HepG2 (cell line): ENCODE results near the gene SEMA7A. TPM values are rescaled to one million over a fixed set of nuclear protein-coding genes. Genes with fewer than 3 reads are reported as not detected.

Source experiments
- KAT7 ChIP-seq: IDR thresholded peaks from 2 replicates; pipeline ENCODE4 v1.6.1; 2018; ENCODE audit warnings: borderline replicate concordance, missing compliant biosample characterization
- KMT2A ChIP-seq: sonication (generic); formaldehyde crosslinking; IDR thresholded peaks from 2 replicates; pipeline ENCODE4 v1.4.0; 2020; ENCODE audit warnings: missing genetic modification reagents
- PAF1 ChIP-seq: IDR thresholded peaks from 2 replicates; pipeline ENCODE4 v1.6.1; 2016; ENCODE audit warnings: missing genetic modification reagents, missing compliant biosample characterization
- RFX5 ChIP-seq: IDR thresholded peaks from 2 replicates; pipeline ENCODE4 v1.6.1; 2011; ENCODE audit warnings: low read depth, low read length, improper control_type of control experiment
- TRIM24 ChIP-seq: sonication (generic); formaldehyde crosslinking; IDR thresholded peaks from 2 replicates; pipeline ENCODE4 v1.8.0; 2022; ENCODE audit warnings: mild to moderate bottlenecking, missing genetic modification reagents
- U2AF2 ChIP-seq: fragments of 200-400 bp; formaldehyde crosslinking; IDR thresholded peaks from 2 replicates; pipeline ENCODE4 v1.6.1; 2017; ENCODE audit warnings: low read depth, mild to moderate bottlenecking, low read length
- ZFP82 ChIP-seq: sonication (generic); formaldehyde crosslinking; IDR thresholded peaks from 2 replicates; pipeline ENCODE4 v1.5.1; 2020; ENCODE audit warnings: mild to moderate bottlenecking, missing genetic modification reagents, borderline replicate concordance
- ZMYM3 ChIP-seq: sonication (generic); formaldehyde crosslinking; IDR thresholded peaks from 2 replicates; pipeline ENCODE4 v1.5.1; 2020; ENCODE audit warnings: mild to moderate bottlenecking, missing genetic modification reagents
- ZNF282 ChIP-seq: fragments of 450-650 bp; IDR thresholded peaks from 2 replicates; pipeline ENCODE4 v1.6.1; 2018; ENCODE audit not compliant: partially characterized antibody
- ZNF326 ChIP-seq: sonication (generic); formaldehyde crosslinking; IDR thresholded peaks from 2 replicates; pipeline ENCODE4 v1.4.0; 2020; ENCODE audit warnings: missing genetic modification reagents, borderline replicate concordance
- ZNF33B ChIP-seq: sonication (generic); formaldehyde crosslinking; IDR thresholded peaks from 2 replicates; pipeline ENCODE4 v1.5.1; 2020; ENCODE audit warnings: mild to moderate bottlenecking, missing genetic modification reagents
- ZNF382 ChIP-seq: sonication (generic); formaldehyde crosslinking; IDR thresholded peaks from 2 replicates; pipeline ENCODE4 v1.5.0; 2020; ENCODE audit warnings: missing genetic modification reagents, mild to moderate bottlenecking, borderline replicate concordance
- ZNF572 ChIP-seq: sonication (generic); formaldehyde crosslinking; IDR thresholded peaks from 2 replicates; pipeline ENCODE4 v1.5.1; 2020; ENCODE audit warnings: mild to moderate bottlenecking, missing genetic modification reagents
- ZNF589 ChIP-seq: sonication (generic); formaldehyde crosslinking; conservative IDR thresholded peaks from 2 replicates; pipeline ENCODE4 v1.8.0; 2022; ENCODE audit warnings: mild to moderate bottlenecking, moderate library complexity, missing genetic modification reagents
- ZNF607 ChIP-seq: sonication (generic); formaldehyde crosslinking; IDR thresholded peaks from 2 replicates; pipeline ENCODE4 v1.5.1; 2020; ENCODE audit warnings: missing genetic modification reagents, mild to moderate bottlenecking, borderline replicate concordance
- ZNF644 ChIP-seq: IDR thresholded peaks from 2 replicates; pipeline ENCODE4 v1.6.1; 2016; ENCODE audit warnings: low read depth
- ZNF782 ChIP-seq: sonication (generic); formaldehyde crosslinking; IDR thresholded peaks from 2 replicates; pipeline ENCODE4 v1.4.0; 2020; ENCODE audit warnings: missing genetic modification reagents, mild to moderate bottlenecking, borderline replicate concordance
- ZNF792 ChIP-seq: IDR thresholded peaks from 2 replicates; pipeline ENCODE4 v1.6.1; 2016
- polyA plus RNA-seq, 8 experiments: library from polyadenylated mRNA; depleted of rRNA in 3 of 8; stranded (reverse) in 7 of 8; unstranded in 1 of 8; fragments of >200 nt; fragmentation: Illumina TruSeq in 4 of 8; extraction: Trizol in 4 of 8; gene quantifications; 2 replicates each; pipeline versions ENCODE4 v1.2.1 to v1.2.3, GENCODE V29; 2011 to 2016; ENCODE audit warnings: low read depth in 4 of 8, missing spikeins in 1 of 8, mixed read lengths in 1 of 8; ENCODE audit not compliant: insufficient read depth in 1 of 8
- total RNA-seq, 5 experiments: library from RNA; depleted of rRNA; stranded (reverse); fragments of >200 nt; fragmentation: Illumina TruSeq; extraction: Trizol; gene quantifications; 2 replicates each; pipeline ENCODE4 v1.2.3, GENCODE V29; 2016; ENCODE audit warnings: low read depth in 1 of 5
- TF ChIP-seq, protein P1 (sequence below): sonication (generic); formaldehyde crosslinking; IDR thresholded peaks from 2 replicates; pipeline ENCODE4; 2020; ENCODE audit warnings: missing genetic modification reagents, mild to moderate bottlenecking, borderline replicate concordance
- TF ChIP-seq, protein P2 (sequence below): IDR thresholded peaks from 2 replicates; pipeline ENCODE4 v1.6.1; 2016; ENCODE audit warnings: missing biosample characterization, missing genetic modification reagents, low read depth
- TF ChIP-seq, protein P3 (sequence below): sonication (generic); formaldehyde crosslinking; IDR thresholded peaks from 2 replicates; pipeline ENCODE4 v1.4.0; 2020; ENCODE audit warnings: missing genetic modification reagents, borderline replicate concordance

Gene SEMA7A
- total and polyA plus RNA-seq, 2 of the 13 experiments (the other 11 are each of a cell fraction or from before 2014, with no cell fraction given) = 9.0 to 15.8 TPM

DNA sequence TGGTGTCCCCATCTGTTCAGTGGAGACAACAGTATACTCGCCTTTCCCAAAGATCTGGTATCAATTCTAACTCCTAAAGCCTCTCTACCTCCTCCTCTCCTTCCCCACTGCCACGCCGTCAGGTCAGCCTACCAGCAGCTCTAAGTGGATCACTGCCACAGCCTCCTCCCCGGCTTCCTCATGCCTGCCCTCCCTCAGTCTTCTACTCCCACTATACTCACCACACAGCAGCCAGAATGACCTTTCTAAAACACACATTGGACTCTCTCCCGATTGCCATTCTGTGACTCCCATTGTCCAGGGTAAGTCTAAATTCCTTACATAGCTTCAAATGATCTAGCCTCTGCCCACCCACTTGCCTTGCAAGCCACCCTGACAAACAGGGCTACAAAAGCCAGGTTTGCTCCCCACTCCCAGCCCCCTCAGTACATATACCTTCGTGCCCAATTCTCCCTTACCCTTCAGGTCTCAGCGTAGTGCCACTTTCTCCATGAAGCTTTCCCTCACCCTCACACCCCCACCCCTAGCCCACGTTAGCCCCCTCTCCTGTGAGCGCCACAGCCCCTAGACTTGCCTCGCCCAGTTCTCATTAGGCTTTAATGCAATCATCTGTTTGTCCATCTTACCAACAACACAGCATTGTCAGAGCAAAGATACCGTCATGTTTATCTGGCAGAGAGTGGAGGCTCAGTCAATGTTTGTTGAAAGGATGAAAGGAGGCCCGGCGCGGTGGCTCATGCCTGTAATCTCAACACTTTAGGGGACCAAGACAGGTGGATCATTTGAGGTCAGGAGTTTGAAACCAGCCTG, 9.5 kb upstream of the SEMA7A start (continued):
- TF ChIP-seq ZNF326 (CRISPR knock-in tag) (no peak), ZNF782 (CRISPR knock-in tag) (no peak), ZNF33B (CRISPR knock-in tag) (no peak), ZNF382 (CRISPR knock-in tag) (no peak), ZFP82 (CRISPR knock-in tag) (no peak), ZNF607 (CRISPR knock-in tag) (no peak; the same call in 1 of the 2 replicates), ZNF644 (CRISPR knock-in tag) (peak; percentile 62), ZNF282 (no peak), ZNF572 (no peak), U2AF2 (no peak), KAT7 (no peak), KMT2A (peak; percentile 43; the same call in 1 of the 2 replicates), ZNF589 (peak; percentile 69; the same call in 1 of the 2 replicates), ZNF792 (CRISPR knock-in tag) (peak; percentile 90; the same call in 1 of the 2 replicates), ZMYM3 (peak; percentile 93), PAF1 (no peak), TRIM24 (CRISPR knock-in tag) (no peak), RFX5 (no peak)
- TF ChIP-seq, protein P1, sequence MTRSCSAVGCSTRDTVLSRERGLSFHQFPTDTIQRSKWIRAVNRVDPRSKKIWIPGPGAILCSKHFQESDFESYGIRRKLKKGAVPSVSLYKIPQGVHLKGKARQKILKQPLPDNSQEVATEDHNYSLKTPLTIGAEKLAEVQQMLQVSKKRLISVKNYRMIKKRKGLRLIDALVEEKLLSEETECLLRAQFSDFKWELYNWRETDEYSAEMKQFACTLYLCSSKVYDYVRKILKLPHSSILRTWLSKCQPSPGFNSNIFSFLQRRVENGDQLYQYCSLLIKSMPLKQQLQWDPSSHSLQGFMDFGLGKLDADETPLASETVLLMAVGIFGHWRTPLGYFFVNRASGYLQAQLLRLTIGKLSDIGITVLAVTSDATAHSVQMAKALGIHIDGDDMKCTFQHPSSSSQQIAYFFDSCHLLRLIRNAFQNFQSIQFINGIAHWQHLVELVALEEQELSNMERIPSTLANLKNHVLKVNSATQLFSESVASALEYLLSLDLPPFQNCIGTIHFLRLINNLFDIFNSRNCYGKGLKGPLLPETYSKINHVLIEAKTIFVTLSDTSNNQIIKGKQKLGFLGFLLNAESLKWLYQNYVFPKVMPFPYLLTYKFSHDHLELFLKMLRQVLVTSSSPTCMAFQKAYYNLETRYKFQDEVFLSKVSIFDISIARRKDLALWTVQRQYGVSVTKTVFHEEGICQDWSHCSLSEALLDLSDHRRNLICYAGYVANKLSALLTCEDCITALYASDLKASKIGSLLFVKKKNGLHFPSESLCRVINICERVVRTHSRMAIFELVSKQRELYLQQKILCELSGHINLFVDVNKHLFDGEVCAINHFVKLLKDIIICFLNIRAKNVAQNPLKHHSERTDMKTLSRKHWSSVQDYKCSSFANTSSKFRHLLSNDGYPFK = no peak
- TF ChIP-seq, protein P2, sequence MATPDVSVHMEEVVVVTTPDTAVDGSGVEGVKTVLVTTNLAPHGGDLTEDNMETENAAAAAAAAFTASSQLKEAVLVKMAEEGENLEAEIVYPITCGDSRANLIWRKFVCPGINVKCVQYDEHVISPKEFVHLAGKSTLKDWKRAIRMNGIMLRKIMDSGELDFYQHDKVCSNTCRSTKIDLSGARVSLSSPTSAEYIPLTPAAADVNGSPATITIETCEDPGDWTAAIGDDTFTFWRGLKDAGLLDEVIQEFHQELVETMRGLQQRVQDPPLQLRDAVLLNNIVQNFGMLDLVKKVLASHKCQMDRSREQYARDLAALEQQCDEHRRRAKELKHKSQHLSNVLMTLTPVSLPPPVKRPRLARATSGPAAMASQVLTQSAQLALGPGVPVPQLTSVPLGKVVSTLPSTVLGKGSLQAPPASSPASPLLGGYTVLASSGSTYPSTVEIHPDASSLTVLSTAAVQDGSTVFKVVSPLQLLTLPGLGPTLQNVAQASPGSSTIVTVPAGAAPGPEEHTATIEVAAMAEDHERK (CRISPR knock-in tag) = 0 out of 2 replicates have a peak, but pooled peaks have one; percentile 23
- TF ChIP-seq, protein P3, sequence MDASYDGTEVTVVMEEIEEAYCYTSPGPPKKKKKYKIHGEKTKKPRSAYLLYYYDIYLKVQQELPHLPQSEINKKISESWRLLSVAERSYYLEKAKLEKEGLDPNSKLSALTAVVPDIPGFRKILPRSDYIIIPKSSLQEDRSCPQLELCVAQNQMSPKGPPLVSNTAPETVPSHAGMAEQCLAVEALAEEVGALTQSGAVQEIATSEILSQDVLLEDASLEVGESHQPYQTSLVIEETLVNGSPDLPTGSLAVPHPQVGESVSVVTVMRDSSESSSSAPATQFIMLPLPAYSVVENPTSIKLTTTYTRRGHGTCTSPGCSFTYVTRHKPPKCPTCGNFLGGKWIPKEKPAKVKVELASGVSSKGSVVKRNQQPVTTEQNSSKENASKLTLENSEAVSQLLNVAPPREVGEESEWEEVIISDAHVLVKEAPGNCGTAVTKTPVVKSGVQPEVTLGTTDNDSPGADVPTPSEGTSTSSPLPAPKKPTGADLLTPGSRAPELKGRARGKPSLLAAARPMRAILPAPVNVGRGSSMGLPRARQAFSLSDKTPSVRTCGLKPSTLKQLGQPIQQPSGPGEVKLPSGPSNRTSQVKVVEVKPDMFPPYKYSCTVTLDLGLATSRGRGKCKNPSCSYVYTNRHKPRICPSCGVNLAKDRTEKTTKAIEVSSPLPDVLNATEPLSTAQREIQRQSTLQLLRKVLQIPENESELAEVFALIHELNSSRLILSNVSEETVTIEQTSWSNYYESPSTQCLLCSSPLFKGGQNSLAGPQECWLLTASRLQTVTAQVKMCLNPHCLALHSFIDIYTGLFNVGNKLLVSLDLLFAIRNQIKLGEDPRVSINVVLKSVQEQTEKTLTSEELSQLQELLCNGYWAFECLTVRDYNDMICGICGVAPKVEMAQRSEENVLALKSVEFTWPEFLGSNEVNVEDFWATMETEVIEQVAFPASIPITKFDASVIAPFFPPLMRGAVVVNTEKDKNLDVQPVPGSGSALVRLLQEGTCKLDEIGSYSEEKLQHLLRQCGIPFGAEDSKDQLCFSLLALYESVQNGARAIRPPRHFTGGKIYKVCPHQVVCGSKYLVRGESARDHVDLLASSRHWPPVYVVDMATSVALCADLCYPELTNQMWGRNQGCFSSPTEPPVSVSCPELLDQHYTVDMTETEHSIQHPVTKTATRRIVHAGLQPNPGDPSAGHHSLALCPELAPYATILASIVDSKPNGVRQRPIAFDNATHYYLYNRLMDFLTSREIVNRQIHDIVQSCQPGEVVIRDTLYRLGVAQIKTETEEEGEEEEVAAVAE (CRISPR knock-in tag) = peak; percentile 43; the same call in 1 of the 2 replicates
